ENCODE measurements around the gene VSIR. TPM values are rescaled to one million over a fixed set of nuclear protein-coding genes. Genes with fewer than 3 reads are reported as not detected.
A peak's percentile ranks its signal among the peaks of the same experiment; 100 is the strongest.

Gene VSIR
- total RNA-seq, 4 donors from 2014 or later: 34.7 to 83.6 (median 61.6) TPM

GRCh38 chr10:71763352-71764127 lies 9.8 kb downstream of the VSIR start:
- Histone ChIP-seq H3K27me3 (no peaks in the 10 kb centered on the region), H3K36me3 (peaks cover 0 to 43% of the 10 kb centered on the region in 2 donors), H3K9me3 (no peaks in the 10 kb centered on the region), H3K4me1 (peaks cover 10 to 87% (median 62%) of the 10 kb centered on the region in 3 donors), H3K4me3 (no peak overlapping the region), H3K27ac (peak overlapping the region in 3 of 4 donors; percentile 90 to 95 (median 94))
- no peak for ATAC-seq
- TF ChIP-seq EP300 (IDR thresholded peaks at IDR 0.05) (no peak), POLR2A (IDR thresholded peaks at IDR 0.05) (no peak), POLR2AphosphoS5 (IDR thresholded peaks at IDR 0.05) (no peak)
- TF ChIP-seq, protein P1, sequence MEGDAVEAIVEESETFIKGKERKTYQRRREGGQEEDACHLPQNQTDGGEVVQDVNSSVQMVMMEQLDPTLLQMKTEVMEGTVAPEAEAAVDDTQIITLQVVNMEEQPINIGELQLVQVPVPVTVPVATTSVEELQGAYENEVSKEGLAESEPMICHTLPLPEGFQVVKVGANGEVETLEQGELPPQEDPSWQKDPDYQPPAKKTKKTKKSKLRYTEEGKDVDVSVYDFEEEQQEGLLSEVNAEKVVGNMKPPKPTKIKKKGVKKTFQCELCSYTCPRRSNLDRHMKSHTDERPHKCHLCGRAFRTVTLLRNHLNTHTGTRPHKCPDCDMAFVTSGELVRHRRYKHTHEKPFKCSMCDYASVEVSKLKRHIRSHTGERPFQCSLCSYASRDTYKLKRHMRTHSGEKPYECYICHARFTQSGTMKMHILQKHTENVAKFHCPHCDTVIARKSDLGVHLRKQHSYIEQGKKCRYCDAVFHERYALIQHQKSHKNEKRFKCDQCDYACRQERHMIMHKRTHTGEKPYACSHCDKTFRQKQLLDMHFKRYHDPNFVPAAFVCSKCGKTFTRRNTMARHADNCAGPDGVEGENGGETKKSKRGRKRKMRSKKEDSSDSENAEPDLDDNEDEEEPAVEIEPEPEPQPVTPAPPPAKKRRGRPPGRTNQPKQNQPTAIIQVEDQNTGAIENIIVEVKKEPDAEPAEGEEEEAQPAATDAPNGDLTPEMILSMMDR (IDR thresholded peaks at IDR 0.05): no peak
- WGBS, 2 donors (ENCODE audit: low coverage in 1 of 2): 60 to 68% methylated on average over 3 to 6 of the region's 11 CpGs

- H3K36me3 ChIP-seq: peaks cover 0 to 55% of the 10 kb centered on the region in 2 donors
- no peak overlapping the region for H3K4me3 ChIP-seq
- WGBS, 2 donors (ENCODE audit: low coverage in 1 of 2): no CpG with 5 or more reads among the region's 5 CpGs
- ATAC-seq: no peak
- H3K27me3 ChIP-seq: no peaks in the 10 kb centered on the region
- H3K4me1 ChIP-seq: peaks cover 10 to 86% (median 52%) of the 10 kb centered on the region in 3 donors
- peak overlapping the region in 2 of 4 donors; percentile 16 to 90 for H3K27ac ChIP-seq
- TF ChIP-seq, protein P1 (IDR thresholded peaks at IDR 0.05): no peak
- H3K9me3 ChIP-seq: no peaks in the 10 kb centered on the region
Measured at GRCh38 chr10:71762324-71762723, 11.0 kb downstream of the VSIR start.

DNA sequence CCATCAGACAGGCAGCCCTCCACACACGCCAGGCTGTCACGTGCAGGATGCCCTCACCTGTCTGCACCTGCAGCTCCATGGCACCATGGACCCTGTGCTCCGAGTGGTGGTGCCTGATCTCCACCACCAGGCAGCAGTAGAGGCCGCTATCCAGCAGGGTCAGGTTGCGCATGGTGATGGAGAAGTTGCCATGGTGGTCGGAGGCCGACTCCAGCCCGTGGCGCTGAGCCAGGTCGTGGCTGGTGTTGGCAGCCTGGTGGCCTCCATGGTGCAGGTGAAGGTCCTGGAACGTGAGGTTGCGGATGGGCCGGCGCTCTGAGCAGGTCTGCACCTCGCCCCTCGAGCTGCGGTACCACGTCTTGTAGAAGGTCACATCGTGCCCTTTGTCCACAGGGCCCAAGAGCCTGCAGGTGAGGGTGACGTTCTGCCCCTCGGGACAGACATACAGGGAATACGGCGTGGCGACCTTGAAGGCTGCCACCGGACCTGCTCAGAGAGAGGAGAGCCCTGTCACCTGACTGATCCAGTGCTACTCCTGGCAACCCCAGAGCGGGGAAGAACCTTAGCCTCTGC lies 11.7 kb downstream of the VSIR start:
- Histone ChIP-seq H3K36me3 (peaks cover 0 to 61% of the 10 kb centered on the region in 2 donors), H3K4me1 (peaks cover 10 to 86% (median 47%) of the 10 kb centered on the region in 3 donors), H3K9me3 (no peaks in the 10 kb centered on the region), H3K27ac (peak overlapping the region in 1 of 4 donors; percentile 90), H3K27me3 (no peaks in the 10 kb centered on the region), H3K4me3 (no peak overlapping the region)
- TF ChIP-seq, protein P1 (IDR thresholded peaks at IDR 0.05): no peak
- TF ChIP-seq POLR2A (IDR thresholded peaks at IDR 0.05): no peak
- TF ChIP-seq EP300 (IDR thresholded peaks at IDR 0.05): no peak
- TF ChIP-seq POLR2AphosphoS5 (IDR thresholded peaks at IDR 0.05): no peak
- WGBS, 2 donors (ENCODE audit: low coverage in 1 of 2): 91 to 100% methylated on average over 1 to 6 of the region's 26 CpGs
- ATAC-seq: no peak

DNA sequence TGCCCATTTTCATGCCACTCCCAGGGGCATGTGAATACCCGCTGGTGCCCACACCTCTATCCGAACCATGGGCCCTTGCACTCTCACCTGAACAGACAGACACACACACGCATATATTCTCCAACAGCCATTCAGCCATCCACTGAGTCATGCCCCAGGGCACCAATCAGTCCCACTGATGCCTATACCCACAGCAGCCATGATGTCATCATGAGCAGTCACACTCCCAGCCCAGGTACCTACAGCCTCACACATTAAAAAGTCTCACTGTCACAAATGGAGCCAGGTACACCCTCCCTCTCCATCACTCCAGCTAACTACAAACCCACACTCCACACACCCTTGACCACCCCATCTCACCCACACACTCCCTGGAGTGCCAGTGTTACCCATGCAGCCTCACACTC lies 12.2 kb downstream of the VSIR start:
- Histone ChIP-seq H3K27ac (peak overlapping the region in 1 of 4 donors; percentile 90), H3K27me3 (no peaks in the 10 kb centered on the region), H3K36me3 (peaks cover 0 to 66% of the 10 kb centered on the region in 2 donors), H3K4me1 (peaks cover 10 to 86% (median 41%) of the 10 kb centered on the region in 3 donors), H3K4me3 (no peak overlapping the region), H3K9me3 (no peaks in the 10 kb centered on the region)
- 93% methylated on average over 3 of the region's 3 CpGs; no CpG with 5 or more reads in 1 of the 2 donors for whole genome bisulfite sequencing, 2 donors (ENCODE audit: low coverage in 1 of 2)
- TF ChIP-seq EP300 (IDR thresholded peaks at IDR 0.05) (no peak), POLR2AphosphoS5 (IDR thresholded peaks at IDR 0.05) (no peak), POLR2A (IDR thresholded peaks at IDR 0.05) (no peak)
- TF ChIP-seq, protein P1 (IDR thresholded peaks at IDR 0.05): no peak
- ATAC-seq: no peak
